OCI-LY7 (cell line): ENCODE data around the gene ERCC3. TPM values are rescaled to one million over a fixed set of nuclear protein-coding genes. Genes with fewer than 3 reads are reported as not detected.
"Not testable (repeated sequence)": the region's sequence is repeated elsewhere in the genome, so short reads cannot be mapped to it uniquely, and the experiment has no call there.

Experiments
- BruUV-seq: library from RNA; stranded (reverse); fragments of 400-500 nt; replicated peaks from 2 replicates; lab custom pipeline; 2021; lab: Mats Ljungman, UMichigan
- CTCF ChIA-PET: fragments of 300-600 bp; sonication (Branson Sonifier 250); formaldehyde crosslinking; loops from one replicate; lab custom pipeline; 2022; ENCODE audit warnings: antibody characterized with exemption; ENCODE audit not compliant: unreplicated experiment; lab: Charles Lee
- POLR2A ChIA-PET: fragments of 300-600 bp; sonication (Branson Sonifier 250); formaldehyde crosslinking; loops from one replicate; lab custom pipeline; 2022; ENCODE audit warnings: antibody characterized with exemption; lab: Charles Lee
- DNase-seq: peaks from one replicate; pipeline ENCODE4 v3.0.0-alpha.2; 2015; ENCODE audit warnings: low spot score
- H2AFZ ChIP-seq: fragments of 200-600 bp; sonication (generic), shearing (Covaris generic); 2 replicates; pipeline ENCODE4 v1.6.1; 2014; ENCODE audit warnings: mild to moderate bottlenecking, antibody characterized with exemption, low read length, moderate library complexity
- H3K27ac ChIP-seq: fragments of 200-600 bp; sonication (generic); 2 replicates; pipeline ENCODE4 v1.5.1; 2014; ENCODE audit warnings: mixed run types, low read depth, mild to moderate bottlenecking, moderate library complexity, low read length, inconsistent platforms; ENCODE audit not compliant: poor library complexity, severe bottlenecking
- H3K36me3 ChIP-seq: fragments of 200-600 bp; sonication (generic); 2 replicates; pipeline ENCODE4 v1.6.1; 2014; ENCODE audit warnings: mild to moderate bottlenecking, antibody characterized with exemption, low read length, moderate library complexity, mixed read lengths; ENCODE audit not compliant: insufficient read depth
- H3K4me1 ChIP-seq: fragments of 200-600 bp; sonication (generic); 2 replicates; pipeline ENCODE4 v1.5.1; 2014; ENCODE audit warnings: mild to moderate bottlenecking, low read length; ENCODE audit not compliant: insufficient read depth, poor library complexity, severe bottlenecking
- H3K4me2 ChIP-seq: fragments of 200-600 bp; sonication (generic); 2 replicates; pipeline ENCODE4 v1.6.1; 2014; ENCODE audit warnings: mild to moderate bottlenecking, low read length
- H3K4me3 ChIP-seq: fragments of 200-600 bp; sonication (generic); 2 replicates; pipeline ENCODE4 v1.5.1; 2014; ENCODE audit warnings: mild to moderate bottlenecking, low read depth, low read length; ENCODE audit not compliant: poor library complexity, severe bottlenecking
- H3K79me2 ChIP-seq: fragments of 200-600 bp; sonication (generic); 2 replicates; pipeline ENCODE4 v1.6.1; 2016; ENCODE audit warnings: low read depth, mild to moderate bottlenecking, low read length, moderate library complexity, mixed read lengths; ENCODE audit not compliant: insufficient read depth
- H3K9me2 ChIP-seq: fragments of 200-600 bp; sonication (generic); 2 replicates; pipeline ENCODE4 v1.6.1; 2016; ENCODE audit warnings: mild to moderate bottlenecking, low read length, mixed read lengths; ENCODE audit not compliant: insufficient read depth
- H3K9me3 ChIP-seq: fragments of 200-600 bp; sonication (generic); 2 replicates; pipeline ENCODE4 v1.6.1; 2014; ENCODE audit warnings: mild to moderate bottlenecking, mixed run types, low read length, mixed read lengths
- H4K20me1 ChIP-seq: fragments of 200-600 bp; sonication (generic); 2 replicates; pipeline ENCODE4 v1.6.1; 2014; ENCODE audit warnings: mild to moderate bottlenecking, antibody characterized with exemption, low read length, moderate library complexity, mixed read lengths; ENCODE audit not compliant: insufficient read depth
- EZH2phosphoT487 ChIP-seq: fragments of 200-600 bp; sonication (generic); IDR thresholded peaks from 2 replicates; pipeline ENCODE4 v1.6.1; 2018; ENCODE audit warnings: low read depth, borderline replicate concordance, mild to moderate bottlenecking, mixed run types, antibody characterized with exemption, low read length, moderate library complexity, mixed read lengths
- intact Hi-C: fragments of 100-400 bp; cut with micrococcal nuclease; formaldehyde crosslinking; loops from one replicate; pipeline ENCODE4 v1.10.0; 2022; ENCODE audit not compliant: unreplicated experiment
- total RNA-seq, 2 experiments: library from RNA; depleted of rRNA in 1 of 2; stranded (reverse); fragments of >200 nt in 1 of 2; shearing (Covaris generic) in 1 of 2; gene quantifications; 2 replicates each; pipeline ENCODE4 v1.2.3, GENCODE V29; 2014 to 2022
- TF ChIP-seq, protein P1 (sequence below): fragments of 200-600 bp; sonication (generic); conservative IDR thresholded peaks from 2 replicates; pipeline ENCODE4 v1.5.1; 2014; ENCODE audit warnings: mild to moderate bottlenecking, antibody characterized with exemption, low read length, moderate library complexity, mixed read lengths

The ERCC3 gene
- total RNA-seq, 2 experiments from 2014 or later = 35.1 to 58.4 TPM

GRCh38 chr2:127254386-127254981, 39.5 kb downstream of the ERCC3 start:
- no TSS peak for BruUV-seq
- no peak overlapping the region for H2AFZ ChIP-seq
- no peak for DNase-seq
- no peaks in the 10 kb centered on the region for H3K4me1 ChIP-seq
- no peaks in the 10 kb centered on the region for H3K9me2 ChIP-seq
- ChIA-PET POLR2A (no interaction called here), CTCF (no interaction called here)
- H3K27ac ChIP-seq = no peak overlapping the region
- H3K79me2 ChIP-seq = no peaks in the 10 kb centered on the region
- TF ChIP-seq EZH2phosphoT487 = no peak
- no peaks in the 10 kb centered on the region for H3K9me3 ChIP-seq
- no peak overlapping the region for H3K4me2 ChIP-seq
- no peak overlapping the region for H3K4me3 ChIP-seq
- peaks cover 31% of the 10 kb centered on the region for H3K36me3 ChIP-seq
- H4K20me1 ChIP-seq = no peaks in the 10 kb centered on the region
- intact Hi-C loops = no loop called here

GRCh38 chr2:127241184-127241583, 52.8 kb downstream of the ERCC3 start:
- BruUV-seq, CTCF ChIA-PET, H3K9me2 ChIP-seq, H3K4me1 ChIP-seq, H3K4me3 ChIP-seq, H2AFZ ChIP-seq, intact Hi-C loops, H3K79me2 ChIP-seq, POLR2A ChIA-PET, H3K36me3 ChIP-seq, DNase-seq, H3K9me3 ChIP-seq, H3K27ac ChIP-seq, H3K4me2 ChIP-seq, H4K20me1 ChIP-seq: not testable (repeated sequence)

- no peaks in the 10 kb centered on the region for H3K79me2 ChIP-seq
- no peak for DNase-seq
- intact Hi-C loops = no loop called here
- no peak overlapping the region for H3K4me3 ChIP-seq
- no peaks in the 10 kb centered on the region for H3K9me2 ChIP-seq
- CTCF ChIA-PET = no interaction called here
- H3K36me3 ChIP-seq = no peaks in the 10 kb centered on the region
- no peak overlapping the region for H2AFZ ChIP-seq
- H3K4me2 ChIP-seq = no peak overlapping the region
- no peak overlapping the region for H3K27ac ChIP-seq
- H3K9me3 ChIP-seq = no peaks in the 10 kb centered on the region
- no peaks in the 10 kb centered on the region for H4K20me1 ChIP-seq
- H3K4me1 ChIP-seq = no peaks in the 10 kb centered on the region
- no TSS peak for BruUV-seq
- POLR2A ChIA-PET = no interaction called here
- no peak for TF ChIP-seq EZH2phosphoT487
- TF ChIP-seq, protein P1, sequence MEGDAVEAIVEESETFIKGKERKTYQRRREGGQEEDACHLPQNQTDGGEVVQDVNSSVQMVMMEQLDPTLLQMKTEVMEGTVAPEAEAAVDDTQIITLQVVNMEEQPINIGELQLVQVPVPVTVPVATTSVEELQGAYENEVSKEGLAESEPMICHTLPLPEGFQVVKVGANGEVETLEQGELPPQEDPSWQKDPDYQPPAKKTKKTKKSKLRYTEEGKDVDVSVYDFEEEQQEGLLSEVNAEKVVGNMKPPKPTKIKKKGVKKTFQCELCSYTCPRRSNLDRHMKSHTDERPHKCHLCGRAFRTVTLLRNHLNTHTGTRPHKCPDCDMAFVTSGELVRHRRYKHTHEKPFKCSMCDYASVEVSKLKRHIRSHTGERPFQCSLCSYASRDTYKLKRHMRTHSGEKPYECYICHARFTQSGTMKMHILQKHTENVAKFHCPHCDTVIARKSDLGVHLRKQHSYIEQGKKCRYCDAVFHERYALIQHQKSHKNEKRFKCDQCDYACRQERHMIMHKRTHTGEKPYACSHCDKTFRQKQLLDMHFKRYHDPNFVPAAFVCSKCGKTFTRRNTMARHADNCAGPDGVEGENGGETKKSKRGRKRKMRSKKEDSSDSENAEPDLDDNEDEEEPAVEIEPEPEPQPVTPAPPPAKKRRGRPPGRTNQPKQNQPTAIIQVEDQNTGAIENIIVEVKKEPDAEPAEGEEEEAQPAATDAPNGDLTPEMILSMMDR = no peak
Observed at GRCh38 chr2:127239395-127239794, 54.5 kb downstream of the ERCC3 start.

DNA sequence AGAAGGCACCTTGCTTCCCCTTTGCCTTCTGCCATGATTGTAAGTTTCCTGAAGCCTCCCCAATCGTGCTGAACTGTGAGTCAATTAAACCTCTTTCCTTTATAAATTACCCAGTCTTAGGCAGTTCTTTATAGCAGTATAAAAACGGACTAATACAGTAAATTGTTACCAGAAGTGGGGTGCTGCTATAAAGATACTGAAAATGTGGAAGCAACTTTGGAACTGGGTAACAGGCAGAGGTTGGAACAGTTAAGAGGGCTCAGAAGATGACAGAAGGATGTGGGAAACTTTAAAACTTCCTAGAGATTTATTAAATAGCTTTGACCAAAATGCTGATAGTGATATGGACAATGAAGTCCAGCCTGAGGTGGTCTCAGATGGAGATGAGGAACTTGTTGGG, 56.2 kb downstream of the ERCC3 start:
- DNase-seq, POLR2A ChIA-PET, intact Hi-C loops, H3K79me2 ChIP-seq, H3K36me3 ChIP-seq, CTCF ChIA-PET, BruUV-seq, H3K27ac ChIP-seq, H3K4me3 ChIP-seq, H3K9me3 ChIP-seq, H3K4me2 ChIP-seq, H2AFZ ChIP-seq, H3K9me2 ChIP-seq, H3K4me1 ChIP-seq, H4K20me1 ChIP-seq: not testable (repeated sequence)
